ENCODE data around the gene CDH26.

DNA sequence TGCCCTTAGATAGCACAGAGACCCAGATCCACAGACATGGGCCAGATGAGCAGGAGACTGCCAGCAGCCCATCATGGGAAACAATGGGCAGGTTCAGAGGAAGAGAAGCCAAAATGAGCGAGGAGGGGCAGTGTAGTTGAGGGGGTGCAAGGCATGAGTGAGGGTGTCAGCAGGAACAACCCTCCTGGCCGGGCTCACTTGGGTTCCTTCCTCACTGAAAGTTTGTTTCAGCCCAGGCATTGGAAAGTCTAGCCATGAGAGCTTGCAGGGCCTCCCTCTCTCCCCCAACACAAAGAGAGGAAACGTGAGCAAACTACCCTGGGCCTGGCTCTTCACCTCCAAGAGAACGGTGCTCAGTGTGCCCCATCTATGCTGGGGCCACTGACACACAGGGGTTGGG is 48.0 kb downstream of the CDH26 start:
- TF ChIP-seq POLR2A (IDR thresholded peaks at IDR 0.05; ENCODE audit: low read depth, low read length) (no peak), YBX1 (IDR thresholded peaks at IDR 0.05) (no peak)
